ENCODE data around the gene CSPG4.

CSPG4 gene

GRCh38 chr15:75696854-75697259 is 15.8 kb downstream of the CSPG4 start:
- H3K27me3 ChIP-seq (replicated peaks in 2 of 5; ENCODE audit: control insufficient read depth in 4 of 5, insufficient read depth in 5 of 5, low read length in 4 of 5) = peaks cover 0 to 55% (median 12%) of the 10 kb centered on the region in 5 experiments
- no peak for DNase-seq
- no peak overlapping the region for H3K4me3 ChIP-seq (ENCODE audit: control insufficient read depth in 1 of 7, extremely low read depth in 1 of 7, insufficient read depth in 4 of 7, low read depth in 2 of 7, low read length in 6 of 7)
- no peaks in the 10 kb centered on the region for H3K9me3 ChIP-seq (ENCODE audit: control extremely low read depth in 1 of 5, control insufficient read depth in 4 of 5, insufficient read depth in 2 of 5, low read depth in 1 of 5, low read length in 4 of 5)
- H3K27ac ChIP-seq (ENCODE audit: insufficient read depth in 1 of 2, low read depth in 1 of 2, low read length in 2 of 2, poor library complexity in 1 of 2, severe bottlenecking in 2 of 2) = no peak overlapping the region
- H3K36me3 ChIP-seq (ENCODE audit: control insufficient read depth in 4 of 4, insufficient read depth in 4 of 4, low read length in 3 of 4) = no peaks in the 10 kb centered on the region
- ChIA-PET POLR2A (no interaction called here), CTCF (interaction anchor here (0.9 kb wide), 1 partner anchor 32 kb away, joined by 3 read pairs; no protein-coding TSS in a partner anchor)
- peaks cover 0 to 49% (median 47%) of the 10 kb centered on the region in 4 experiments for H3K4me1 ChIP-seq (ENCODE audit: control extremely low read depth in 1 of 4, control insufficient read depth in 4 of 4, insufficient read depth in 4 of 4, low read length in 3 of 4)
- 85% methylated on average over 10 of the region's 11 CpGs for WGBS (ENCODE audit: insufficient coverage)

GRCh38 chr15:75696311-75696720 is 16.3 kb downstream of the CSPG4 start:
- 77% methylated on average over 10 of the region's 14 CpGs for WGBS (ENCODE audit: insufficient coverage)
- ChIA-PET CTCF (interaction anchor here (0.9 kb wide), 1 partner anchor 33 kb away, joined by 3 read pairs; no protein-coding TSS in a partner anchor), POLR2A (no interaction called here)
- Histone ChIP-seq H3K27me3 (replicated peaks in 2 of 5; ENCODE audit: control insufficient read depth in 4 of 5, insufficient read depth in 5 of 5, low read length in 4 of 5) (peaks cover 0 to 60% (median 17%) of the 10 kb centered on the region in 5 experiments), H3K36me3 (ENCODE audit: control insufficient read depth in 4 of 4, insufficient read depth in 4 of 4, low read length in 3 of 4) (no peaks in the 10 kb centered on the region), H3K4me3 (ENCODE audit: control insufficient read depth in 1 of 7, extremely low read depth in 1 of 7, insufficient read depth in 4 of 7, low read depth in 2 of 7, low read length in 6 of 7) (no peak overlapping the region), H3K4me1 (ENCODE audit: control extremely low read depth in 1 of 4, control insufficient read depth in 4 of 4, insufficient read depth in 4 of 4, low read length in 3 of 4) (peaks cover 0 to 49% (median 47%) of the 10 kb centered on the region in 4 experiments), H3K9me3 (ENCODE audit: control extremely low read depth in 1 of 5, control insufficient read depth in 4 of 5, insufficient read depth in 2 of 5, low read depth in 1 of 5, low read length in 4 of 5) (no peaks in the 10 kb centered on the region), H3K27ac (ENCODE audit: insufficient read depth in 1 of 2, low read depth in 1 of 2, low read length in 2 of 2, poor library complexity in 1 of 2, severe bottlenecking in 2 of 2) (no peak overlapping the region)
- no peak for DNase-seq

- no peak overlapping the region for H3K4me3 ChIP-seq (ENCODE audit: control insufficient read depth in 1 of 7, extremely low read depth in 1 of 7, insufficient read depth in 4 of 7, low read depth in 2 of 7, low read length in 6 of 7)
- no peaks in the 10 kb centered on the region for H3K9me3 ChIP-seq (ENCODE audit: control extremely low read depth in 1 of 5, control insufficient read depth in 4 of 5, insufficient read depth in 2 of 5, low read depth in 1 of 5, low read length in 4 of 5)
- H3K4me1 ChIP-seq (ENCODE audit: control extremely low read depth in 1 of 4, control insufficient read depth in 4 of 4, insufficient read depth in 4 of 4, low read length in 3 of 4) = peaks cover 0 to 46% (median 44%) of the 10 kb centered on the region in 4 experiments
- WGBS (ENCODE audit: insufficient coverage) = 37% methylated on average over 6 of the region's 7 CpGs
- DNase-seq = peak in 1 of 3 donors; percentile 23
- no peak overlapping the region for H3K27ac ChIP-seq (ENCODE audit: insufficient read depth in 1 of 2, low read depth in 1 of 2, low read length in 2 of 2, poor library complexity in 1 of 2, severe bottlenecking in 2 of 2)
- POLR2A ChIA-PET = no interaction called here
- CTCF ChIA-PET = interaction anchor here (2.8 kb wide), 1 partner anchor 11 kb away, joined by 18 read pairs; no protein-coding TSS in a partner anchor
- H3K36me3 ChIP-seq (ENCODE audit: control insufficient read depth in 4 of 4, insufficient read depth in 4 of 4, low read length in 3 of 4) = no peaks in the 10 kb centered on the region
- peaks cover 0 to 64% (median 20%) of the 10 kb centered on the region in 5 experiments for H3K27me3 ChIP-seq (replicated peaks in 2 of 5; ENCODE audit: control insufficient read depth in 4 of 5, insufficient read depth in 5 of 5, low read length in 4 of 5)
These were observed 16.9 kb downstream of the CSPG4 start for GRCh38 chr15:75695634-75696310.

- Histone ChIP-seq H3K4me3 (ENCODE audit: control insufficient read depth in 1 of 7, extremely low read depth in 1 of 7, insufficient read depth in 4 of 7, low read depth in 2 of 7, low read length in 6 of 7) (peak overlapping the region in 1 of 7 experiments; percentile 11), H3K36me3 (ENCODE audit: control insufficient read depth in 4 of 4, insufficient read depth in 4 of 4, low read length in 3 of 4) (no peaks in the 10 kb centered on the region), H3K4me1 (ENCODE audit: control extremely low read depth in 1 of 4, control insufficient read depth in 4 of 4, insufficient read depth in 4 of 4, low read length in 3 of 4) (peaks cover 0 to 40% (median 40%) of the 10 kb centered on the region in 4 experiments), H3K27me3 (replicated peaks in 2 of 5; ENCODE audit: control insufficient read depth in 4 of 5, insufficient read depth in 5 of 5, low read length in 4 of 5) (peaks cover 0 to 70% (median 20%) of the 10 kb centered on the region in 5 experiments), H3K9me3 (ENCODE audit: control extremely low read depth in 1 of 5, control insufficient read depth in 4 of 5, insufficient read depth in 2 of 5, low read depth in 1 of 5, low read length in 4 of 5) (no peaks in the 10 kb centered on the region), H3K27ac (ENCODE audit: insufficient read depth in 1 of 2, low read depth in 1 of 2, low read length in 2 of 2, poor library complexity in 1 of 2, severe bottlenecking in 2 of 2) (no peak overlapping the region)
- POLR2A ChIA-PET = interaction anchor here (1.2 kb wide), 1 partner anchor 19 kb away, joined by 3 read pairs; no protein-coding TSS in a partner anchor
- WGBS (ENCODE audit: insufficient coverage) = 7% methylated on average over 5 of the region's 6 CpGs
- DNase-seq = peak in 2 of 3 donors; percentile 69 to 76
- CTCF ChIA-PET = interaction anchor here (0.7 to 2.8 kb wide), 4 partner anchors 10 to 33 kb away, joined by 3 to 18 read pairs (median 4); a partner anchor contains a TSS
These were observed 17.4 kb downstream of the CSPG4 start for GRCh38 chr15:75695220-75695619.

GRCh38 chr15:75694241-75695182 is 18.1 kb downstream of the CSPG4 start:
- Histone ChIP-seq H3K27ac (ENCODE audit: insufficient read depth in 1 of 2, low read depth in 1 of 2, low read length in 2 of 2, poor library complexity in 1 of 2, severe bottlenecking in 2 of 2) (no peak overlapping the region), H3K4me3 (ENCODE audit: control insufficient read depth in 1 of 7, extremely low read depth in 1 of 7, insufficient read depth in 4 of 7, low read depth in 2 of 7, low read length in 6 of 7) (peak overlapping the region in 2 of 7 experiments; percentile 4 to 11), H3K9me3 (ENCODE audit: control extremely low read depth in 1 of 5, control insufficient read depth in 4 of 5, insufficient read depth in 2 of 5, low read depth in 1 of 5, low read length in 4 of 5) (no peaks in the 10 kb centered on the region), H3K36me3 (ENCODE audit: control insufficient read depth in 4 of 4, insufficient read depth in 4 of 4, low read length in 3 of 4) (no peaks in the 10 kb centered on the region), H3K4me1 (ENCODE audit: control extremely low read depth in 1 of 4, control insufficient read depth in 4 of 4, insufficient read depth in 4 of 4, low read length in 3 of 4) (peaks cover 0 to 35% (median 34%) of the 10 kb centered on the region in 4 experiments), H3K27me3 (replicated peaks in 2 of 5; ENCODE audit: control insufficient read depth in 4 of 5, insufficient read depth in 5 of 5, low read length in 4 of 5) (peaks cover 0 to 70% (median 20%) of the 10 kb centered on the region in 5 experiments)
- POLR2A ChIA-PET = interaction anchor here (1.2 kb wide), 1 partner anchor 19 kb away, joined by 3 read pairs; no protein-coding TSS in a partner anchor
- WGBS (ENCODE audit: insufficient coverage) = 3% methylated on average over 15 of the region's 20 CpGs
- CTCF ChIA-PET = interaction anchor here (0.5 to 2.8 kb wide), 7 partner anchors 10 to 237 kb away, joined by 3 to 18 read pairs (median 3); a partner anchor contains a TSS
- peak; percentile 50 to 89 (median 83) for DNase-seq

- CTCF ChIA-PET = interaction anchor here (0.9 to 2.8 kb wide), 3 partner anchors 9 to 108 kb away, joined by 3 to 18 read pairs (median 5); no protein-coding TSS in a partner anchor
- no peak overlapping the region for H3K4me3 ChIP-seq (ENCODE audit: control insufficient read depth in 1 of 7, extremely low read depth in 1 of 7, insufficient read depth in 4 of 7, low read depth in 2 of 7, low read length in 6 of 7)
- no peaks in the 10 kb centered on the region for H3K9me3 ChIP-seq (ENCODE audit: control extremely low read depth in 1 of 5, control insufficient read depth in 4 of 5, insufficient read depth in 2 of 5, low read depth in 1 of 5, low read length in 4 of 5)
- H3K27ac ChIP-seq (ENCODE audit: insufficient read depth in 1 of 2, low read depth in 1 of 2, low read length in 2 of 2, poor library complexity in 1 of 2, severe bottlenecking in 2 of 2) = no peak overlapping the region
- peaks cover 0 to 30% (median 28%) of the 10 kb centered on the region in 4 experiments for H3K4me1 ChIP-seq (ENCODE audit: control extremely low read depth in 1 of 4, control insufficient read depth in 4 of 4, insufficient read depth in 4 of 4, low read length in 3 of 4)
- POLR2A ChIA-PET = interaction anchor here (1.2 kb wide), 1 partner anchor 20 kb away, joined by 3 read pairs; no protein-coding TSS in a partner anchor
- peaks cover 0 to 77% (median 20%) of the 10 kb centered on the region in 5 experiments for H3K27me3 ChIP-seq (replicated peaks in 2 of 5; ENCODE audit: control insufficient read depth in 4 of 5, insufficient read depth in 5 of 5, low read length in 4 of 5)
- H3K36me3 ChIP-seq (ENCODE audit: control insufficient read depth in 4 of 4, insufficient read depth in 4 of 4, low read length in 3 of 4) = no peaks in the 10 kb centered on the region
- peak in 2 of 3 donors; percentile 66 to 67 for DNase-seq
- WGBS (ENCODE audit: insufficient coverage) = 26% methylated on average over 13 of the region's 14 CpGs
These were observed 19.0 kb downstream of the CSPG4 start for GRCh38 chr15:75693501-75694240.

Measured in common myeloid progenitor, CD34-positive (primary cell).